Fibroblast of lung (primary cell): ENCODE data around the gene RBP2. TPM values are rescaled to one million over a fixed set of nuclear protein-coding genes. Genes with fewer than 3 reads are reported as not detected.

Experiments
- DNase-seq, 2 donors: peaks; one replicate each; pipeline versions ENCODE4 v3.0.0 to v3.0.0-alpha.2; 2010; ENCODE audit warnings: low read depth in 2 of 2
- H2AFZ ChIP-seq: 2 replicates; pipeline ENCODE4 v1.5.1; 2012; ENCODE audit warnings: low read length, control low read depth, inconsistent platforms
- H3K27ac ChIP-seq: 2 replicates; pipeline ENCODE4 v1.5.1; 2011; ENCODE audit warnings: low read length, control low read depth; ENCODE audit not compliant: insufficient read depth
- H3K27me3 ChIP-seq: 2 replicates; pipeline ENCODE4 v1.5.1; 2011; ENCODE audit warnings: mild to moderate bottlenecking, low read length; ENCODE audit not compliant: control insufficient read depth, insufficient read depth
- H3K36me3 ChIP-seq: 2 replicates; pipeline ENCODE4 v1.5.1; 2011; ENCODE audit warnings: low read length; ENCODE audit not compliant: control insufficient read depth, insufficient read depth
- H3K4me1 ChIP-seq: 2 replicates; pipeline ENCODE4 v1.5.1; 2011; ENCODE audit warnings: low read length; ENCODE audit not compliant: control insufficient read depth, insufficient read depth; ENCODE audit errors: extremely low read depth
- H3K4me2 ChIP-seq: 2 replicates; pipeline ENCODE4 v1.5.1; 2011; ENCODE audit warnings: low read length, control low read depth; ENCODE audit not compliant: insufficient read depth; ENCODE audit errors: extremely low read depth
- H3K4me3 ChIP-seq, 4 experiments: fragments of 200-600 bp in 1 of 4; sonication (generic) in 1 of 4; replicated peaks in 1 of 4; 2 replicates each; pipeline ENCODE4 v1.5.1; 2011 to 2016; ENCODE audit warnings: low read length in 4 of 4, low read depth in 3 of 4, mild to moderate bottlenecking in 3 of 4, control low read depth in 2 of 4, inconsistent platforms in 1 of 4, mixed read lengths in 1 of 4; ENCODE audit not compliant: insufficient read depth in 1 of 4; ENCODE audit errors: control extremely low read depth in 1 of 4
- H3K79me2 ChIP-seq: 2 replicates; pipeline ENCODE4 v1.5.1; 2012; ENCODE audit warnings: mild to moderate bottlenecking, low read length, inconsistent platforms; ENCODE audit not compliant: control insufficient read depth, insufficient read depth
- H3K9ac ChIP-seq: 2 replicates; pipeline ENCODE4 v1.5.1; 2011; ENCODE audit warnings: mild to moderate bottlenecking, low read length, control low read depth; ENCODE audit not compliant: insufficient read depth
- H3K9me3 ChIP-seq: 2 replicates; pipeline ENCODE4 v1.5.1; 2012; ENCODE audit warnings: low read depth, low read length; ENCODE audit not compliant: control insufficient read depth, insufficient read depth
- H4K20me1 ChIP-seq: 2 replicates; pipeline ENCODE4 v1.5.1; 2011; ENCODE audit warnings: low read length; ENCODE audit not compliant: control insufficient read depth, insufficient read depth; ENCODE audit errors: extremely low read depth
- CTCF ChIP-seq, 2 donors: IDR thresholded peaks in 1 of 2; conservative IDR thresholded peaks in 1 of 2; 1 replicate in 1 of 2; 2 replicates in 1 of 2; pipeline ENCODE4 v1.5.1; 2011 to 2012; ENCODE audit warnings: low read length in 2 of 2, control low read depth in 1 of 2, inconsistent platforms in 1 of 2, low read depth in 1 of 2, mild to moderate bottlenecking in 1 of 2
- EZH2 ChIP-seq: IDR thresholded peaks from 2 replicates; pipeline ENCODE4 v1.5.1; 2012; ENCODE audit warnings: low read length, control low read depth, mild to moderate bottlenecking; ENCODE audit errors: missing control alignments
- polyA plus RNA-seq, 2 donors: library from polyadenylated mRNA; depleted of rRNA in 1 of 2; stranded (reverse) in 1 of 2; unstranded in 1 of 2; fragments of >200 nt; gene quantifications; 2 replicates each; pipeline ENCODE4 v1.2.1, GENCODE V29; 2011 to 2012; ENCODE audit warnings: missing spikeins in 1 of 2
- total RNA-seq: library from RNA; depleted of rRNA; stranded (reverse); fragments of >200 nt; gene quantifications from 2 replicates; pipeline ENCODE4 v1.2.1, GENCODE V29; 2014

The RBP2 gene
- total and polyA plus RNA-seq, 2 donors (not counting 1 experiment from before 2014, with no cell fraction given) = not detected

- Histone ChIP-seq H3K27ac (no peak overlapping the region), H3K9me3 (no peaks in the 10 kb centered on the region), H3K79me2 (no peaks in the 10 kb centered on the region), H3K36me3 (no peaks in the 10 kb centered on the region), H3K4me3 (no peak overlapping the region), H3K9ac (no peak overlapping the region), H4K20me1 (no peaks in the 10 kb centered on the region), H3K27me3 (no peaks in the 10 kb centered on the region), H2AFZ (no peak overlapping the region), H3K4me2 (no peak overlapping the region), H3K4me1 (no peaks in the 10 kb centered on the region)
- DNase-seq = no peak
- TF ChIP-seq CTCF (conservative IDR thresholded peaks at IDR 0.05 in 1 of 2, IDR thresholded peaks at IDR 0.05 in 1 of 2; ENCODE audit: low read depth in 1 of 2, low read length in 2 of 2) (no peak), EZH2 (no peak)
Measured at GRCh38 chr3:139449566-139449965, 26.8 kb downstream of the RBP2 start.

DNA sequence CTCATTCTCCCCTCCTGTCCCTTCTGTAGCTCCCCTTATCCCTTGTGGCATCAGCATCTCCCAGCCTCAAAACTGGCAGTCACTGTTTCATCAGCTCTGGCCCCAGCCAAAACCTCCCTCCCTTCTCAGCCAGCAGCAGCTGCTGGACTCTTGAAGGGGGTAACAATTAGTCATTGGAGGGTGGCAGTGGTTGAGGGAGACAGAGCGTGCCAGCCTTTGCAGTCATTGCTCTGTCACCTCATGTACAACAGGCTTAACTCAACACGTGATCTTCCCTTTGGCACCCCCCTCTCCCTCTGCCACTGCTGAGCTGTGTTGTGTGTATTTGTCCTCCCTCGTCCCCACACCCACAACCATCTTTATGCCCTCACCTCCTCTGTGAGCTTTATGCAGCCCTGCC is 28.2 kb downstream of the RBP2 start:
- H3K79me2 ChIP-seq = no peaks in the 10 kb centered on the region
- no peaks in the 10 kb centered on the region for H3K9me3 ChIP-seq
- no peak overlapping the region for H2AFZ ChIP-seq
- H4K20me1 ChIP-seq = no peaks in the 10 kb centered on the region
- H3K27ac ChIP-seq = no peak overlapping the region
- no peaks in the 10 kb centered on the region for H3K27me3 ChIP-seq
- H3K4me2 ChIP-seq = no peak overlapping the region
- DNase-seq = peak in 1 of 2 donors; percentile 16
- no peak overlapping the region for H3K4me3 ChIP-seq
- no peaks in the 10 kb centered on the region for H3K4me1 ChIP-seq
- no peak overlapping the region for H3K9ac ChIP-seq
- TF ChIP-seq EZH2 (no peak), CTCF (conservative IDR thresholded peaks at IDR 0.05 in 1 of 2, IDR thresholded peaks at IDR 0.05 in 1 of 2; ENCODE audit: low read depth in 1 of 2, low read length in 2 of 2) (no peak)
- H3K36me3 ChIP-seq = no peaks in the 10 kb centered on the region

DNA sequence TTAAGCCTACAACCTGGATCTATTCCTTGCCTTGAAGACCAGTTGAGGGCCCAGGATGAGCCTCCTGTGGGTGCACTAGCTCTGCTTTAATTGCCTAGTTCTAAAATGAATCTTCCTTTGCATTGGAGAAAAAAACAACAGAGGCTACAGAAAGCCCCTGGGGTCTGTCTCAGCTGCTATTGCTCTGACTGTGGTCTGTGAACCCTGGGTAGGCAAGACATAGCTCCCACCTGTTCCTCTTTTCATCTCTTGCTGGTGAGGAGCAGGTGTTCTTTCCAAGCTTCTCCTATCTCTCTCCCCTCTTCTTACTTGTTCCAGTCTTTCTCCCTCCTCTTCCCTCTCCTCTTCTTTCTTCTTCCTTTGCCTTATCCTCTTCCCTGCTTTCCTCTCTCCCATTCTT is 28.8 kb downstream of the RBP2 start:
- no peak overlapping the region for H3K4me3 ChIP-seq
- no peaks in the 10 kb centered on the region for H3K27me3 ChIP-seq
- no peak overlapping the region for H3K4me2 ChIP-seq
- H3K9ac ChIP-seq = no peak overlapping the region
- H3K4me1 ChIP-seq = no peaks in the 10 kb centered on the region
- H3K36me3 ChIP-seq = no peaks in the 10 kb centered on the region
- H3K9me3 ChIP-seq = no peaks in the 10 kb centered on the region
- no peak overlapping the region for H3K27ac ChIP-seq
- no peaks in the 10 kb centered on the region for H4K20me1 ChIP-seq
- H3K79me2 ChIP-seq = no peaks in the 10 kb centered on the region
- H2AFZ ChIP-seq = no peak overlapping the region
- TF ChIP-seq CTCF (conservative IDR thresholded peaks at IDR 0.05 in 1 of 2, IDR thresholded peaks at IDR 0.05 in 1 of 2; ENCODE audit: low read depth in 1 of 2, low read length in 2 of 2) = no peak
- DNase-seq = no peak
